Measurements from ENCODE around the gene CNGB1. TPM values are rescaled to one million over a fixed set of nuclear protein-coding genes. Genes with fewer than 3 reads are reported as not detected.

CNGB1 gene
- total and polyA plus RNA-seq, 8 donors: 0.03 to 0.43 (median 0.05) TPM; not detected in 3

DNA sequence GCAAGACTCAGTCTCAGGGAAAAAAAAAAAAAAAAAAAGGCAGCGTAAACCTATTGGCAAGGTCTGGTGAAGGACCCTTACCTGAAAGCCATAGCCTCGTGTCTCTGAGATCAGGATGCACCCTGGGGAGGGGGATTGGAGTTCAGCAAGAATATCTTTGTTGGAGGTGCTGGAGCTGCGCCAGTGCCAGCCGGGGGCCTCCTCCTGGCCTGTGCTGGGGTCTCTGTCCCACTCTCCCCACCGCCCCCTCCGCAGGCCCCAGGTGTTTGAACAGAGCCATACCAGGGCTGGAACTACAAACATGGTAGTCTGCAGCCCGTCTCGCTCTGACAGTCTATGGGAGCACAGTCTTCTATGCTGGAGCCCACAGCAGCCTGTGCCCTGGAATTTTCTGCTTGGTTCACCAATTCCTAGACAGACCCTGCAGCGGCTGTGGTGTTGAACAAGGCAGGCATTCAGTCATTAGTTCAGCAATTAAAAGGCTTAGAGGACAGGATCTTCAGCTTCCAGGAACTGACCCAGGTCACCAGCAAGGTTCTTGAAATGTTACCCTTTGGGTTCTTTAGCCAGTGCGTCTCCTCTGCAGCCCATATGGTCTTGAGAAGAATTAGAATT is 126.4 kb downstream of the CNGB1 start:
- DNase-seq (peak in 1 of 6 donors; percentile 52), ATAC-seq (no peak), FAIRE-seq (no peak)
- TF ChIP-seq, protein P1, sequence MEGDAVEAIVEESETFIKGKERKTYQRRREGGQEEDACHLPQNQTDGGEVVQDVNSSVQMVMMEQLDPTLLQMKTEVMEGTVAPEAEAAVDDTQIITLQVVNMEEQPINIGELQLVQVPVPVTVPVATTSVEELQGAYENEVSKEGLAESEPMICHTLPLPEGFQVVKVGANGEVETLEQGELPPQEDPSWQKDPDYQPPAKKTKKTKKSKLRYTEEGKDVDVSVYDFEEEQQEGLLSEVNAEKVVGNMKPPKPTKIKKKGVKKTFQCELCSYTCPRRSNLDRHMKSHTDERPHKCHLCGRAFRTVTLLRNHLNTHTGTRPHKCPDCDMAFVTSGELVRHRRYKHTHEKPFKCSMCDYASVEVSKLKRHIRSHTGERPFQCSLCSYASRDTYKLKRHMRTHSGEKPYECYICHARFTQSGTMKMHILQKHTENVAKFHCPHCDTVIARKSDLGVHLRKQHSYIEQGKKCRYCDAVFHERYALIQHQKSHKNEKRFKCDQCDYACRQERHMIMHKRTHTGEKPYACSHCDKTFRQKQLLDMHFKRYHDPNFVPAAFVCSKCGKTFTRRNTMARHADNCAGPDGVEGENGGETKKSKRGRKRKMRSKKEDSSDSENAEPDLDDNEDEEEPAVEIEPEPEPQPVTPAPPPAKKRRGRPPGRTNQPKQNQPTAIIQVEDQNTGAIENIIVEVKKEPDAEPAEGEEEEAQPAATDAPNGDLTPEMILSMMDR (IDR thresholded peaks at IDR 0.05): no peak
- no peaks in the 10 kb centered on the region for H3K27me3 ChIP-seq
- peaks cover 0 to 6% (median 0%) of the 10 kb centered on the region in 3 donors for H3K4me1 ChIP-seq
- 92 to 94% methylated on average over 8 to 10 of the region's 10 CpGs for WGBS, 2 donors
- no peak overlapping the region for H3K4me3 ChIP-seq
- H3K9me3 ChIP-seq: no peaks in the 10 kb centered on the region
- no peaks in the 10 kb centered on the region for H3K36me3 ChIP-seq
- no peak overlapping the region for H3K27ac ChIP-seq
- intact Hi-C loops (cut with DNase I): no loop called here

DNA sequence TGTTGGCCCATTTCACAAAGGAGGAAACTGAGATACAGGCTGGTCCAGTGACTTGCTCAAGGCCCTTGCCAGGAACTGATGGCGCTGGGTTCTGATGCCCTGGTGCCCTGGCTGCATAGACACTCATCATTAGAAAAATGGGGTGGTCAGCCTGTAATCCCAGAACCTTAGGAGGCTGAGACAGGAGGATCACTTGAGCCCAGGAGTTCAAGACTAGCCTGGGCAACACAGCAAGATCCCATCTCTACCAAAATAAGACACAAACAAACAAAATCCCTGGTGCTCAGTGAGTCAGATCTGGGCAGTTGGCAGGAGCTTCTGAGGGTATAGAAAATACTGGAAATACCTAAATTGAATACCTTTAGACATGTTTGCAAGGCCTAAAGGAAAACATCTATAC is 127.5 kb downstream of the CNGB1 start:
- peak overlapping the region in 1 of 4 donors; percentile 27 for H3K27ac ChIP-seq

DNA sequence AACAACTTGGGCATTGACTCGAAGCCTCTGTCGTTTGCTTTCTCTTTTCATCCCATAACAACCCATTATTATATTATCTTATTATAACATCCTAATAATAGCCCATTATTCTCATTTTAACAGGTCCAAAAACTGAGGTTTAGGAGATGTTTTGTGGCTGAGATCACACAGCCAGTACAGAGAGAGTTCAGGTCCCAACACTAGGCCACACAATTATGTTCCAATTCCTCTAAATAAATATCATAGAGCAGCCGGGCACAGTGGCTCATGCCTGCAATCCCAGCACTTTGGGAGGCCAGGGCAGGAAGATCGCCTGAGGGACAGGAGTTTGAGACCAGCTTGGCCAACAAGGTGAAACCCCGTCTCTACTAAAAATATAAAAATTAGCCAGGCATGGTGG is 128.3 kb downstream of the CNGB1 start:
- no peak for FAIRE-seq
- peak in 1 of 6 donors; percentile 11 for DNase-seq
- TF ChIP-seq, protein P1 (IDR thresholded peaks at IDR 0.05): no peak
- no peaks in the 10 kb centered on the region for H3K36me3 ChIP-seq
- WGBS, 2 donors: 75 to 78% methylated on average over 5 of the region's 5 CpGs
- peaks cover 0 to 6% (median 0%) of the 10 kb centered on the region in 3 donors for H3K4me1 ChIP-seq
- intact Hi-C loops (cut with DNase I): no loop called here
- no peaks in the 10 kb centered on the region for H3K9me3 ChIP-seq
- H3K27ac ChIP-seq: peak overlapping the region in 2 of 4 donors; percentile 27 to 38
- H3K27me3 ChIP-seq: no peaks in the 10 kb centered on the region
- no peak for ATAC-seq
- no peak overlapping the region for H3K4me3 ChIP-seq

More for the DNA sequence above, 127.5 kb downstream of the CNGB1 start:
- DNase-seq (peak in 1 of 6 donors; percentile 21), FAIRE-seq (no peak), ATAC-seq (no peak)
- Histone ChIP-seq H3K4me3 (no peak overlapping the region), H3K36me3 (no peaks in the 10 kb centered on the region), H3K27me3 (no peaks in the 10 kb centered on the region), H3K9me3 (no peaks in the 10 kb centered on the region), H3K4me1 (peaks cover 0 to 6% (median 0%) of the 10 kb centered on the region in 3 donors)
- TF ChIP-seq, protein P1 (IDR thresholded peaks at IDR 0.05): no peak
- 100% methylated on average over 1 of the region's 1 CpG for WGBS, 2 donors
- intact Hi-C loops (cut with DNase I): no loop called here

DNA sequence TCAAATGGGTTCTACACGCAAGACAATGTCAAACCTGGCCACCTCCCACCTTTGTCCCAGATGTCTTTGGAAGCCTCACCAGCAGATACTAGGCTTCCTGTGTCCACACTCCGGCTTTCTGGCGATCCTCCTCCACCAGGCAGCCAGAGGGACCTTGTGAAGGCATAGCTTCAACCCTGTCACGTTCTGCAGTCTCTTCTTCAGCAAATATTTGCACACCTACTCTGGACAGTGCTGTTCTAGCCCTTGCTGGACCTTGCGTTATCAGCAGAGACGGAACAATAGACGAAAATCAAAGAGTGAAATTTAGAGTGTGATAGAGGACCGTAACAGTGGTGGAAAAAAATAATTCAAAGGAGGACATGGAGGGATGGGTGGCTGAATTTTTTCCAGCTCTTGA is 130.1 kb downstream of the CNGB1 start:
- no peak for FAIRE-seq
- H3K36me3 ChIP-seq: no peaks in the 10 kb centered on the region
- no peak overlapping the region for H3K4me3 ChIP-seq
- H3K27ac ChIP-seq: no peak overlapping the region
- no peaks in the 10 kb centered on the region for H3K27me3 ChIP-seq
- no peaks in the 10 kb centered on the region for H3K9me3 ChIP-seq
- peaks cover 0 to 6% (median 0%) of the 10 kb centered on the region in 3 donors for H3K4me1 ChIP-seq
- WGBS, 2 donors: 75 to 76% methylated on average over 8 of the region's 8 CpGs
- DNase-seq: peak in 1 of 6 donors; percentile 12
- ATAC-seq: no peak
- TF ChIP-seq, protein P1 (IDR thresholded peaks at IDR 0.05): no peak
- intact Hi-C loops (cut with DNase I): no loop called here

DNA sequence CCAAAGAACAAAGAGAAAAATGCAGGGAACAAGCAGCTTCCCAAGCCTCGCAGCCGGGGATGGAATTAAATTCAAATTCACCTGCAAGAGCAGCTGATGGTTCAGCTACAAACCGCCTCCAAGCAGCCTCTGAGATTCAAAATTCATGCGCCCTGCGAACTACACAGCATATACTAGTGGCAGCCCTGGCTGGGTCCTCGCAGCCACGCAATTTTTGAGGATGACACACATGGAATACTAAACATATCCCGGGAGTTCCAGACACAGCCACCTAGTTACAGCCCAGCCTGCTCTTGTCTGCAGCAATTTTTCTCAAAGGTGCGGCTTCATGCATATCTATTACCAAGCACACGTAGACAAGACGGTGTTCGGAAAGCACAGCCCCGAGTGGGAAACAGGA is 132.8 kb downstream of the CNGB1 start:
- Histone ChIP-seq H3K27me3 (no peaks in the 10 kb centered on the region), H3K4me1 (no peaks in the 10 kb centered on the region), H3K9me3 (no peaks in the 10 kb centered on the region), H3K27ac (no peak overlapping the region), H3K4me3 (no peak overlapping the region), H3K36me3 (no peaks in the 10 kb centered on the region)
- ATAC-seq (no peak), FAIRE-seq (no peak), DNase-seq (peak in 1 of 6 donors; percentile 24)
- intact Hi-C loops (cut with DNase I): no loop called here
- WGBS, 2 donors: 74 to 76% methylated on average over 13 of the region's 13 CpGs
- TF ChIP-seq, protein P1 (IDR thresholded peaks at IDR 0.05): no peak
